SK-N-SH (cell line): ENCODE measurements around the gene OR2B2. TPM values are rescaled to one million over a fixed set of nuclear protein-coding genes. Genes with fewer than 3 reads are reported as not detected.

Source experiments
- CTCF ChIA-PET: fragments of 300-600, 350-600 bp; formaldehyde crosslinking; extraction: SDS; loops from one replicate; lab custom pipeline; 2021; lab: Yijun Ruan, JAX
- POLR2A ChIA-PET: fragments of 350-600 bp; sonication (Branson Sonifier 250); formaldehyde crosslinking; extraction: SDS; loops from one replicate; lab custom pipeline; 2020; ENCODE audit warnings: antibody characterized with exemption, inconsistent platforms; lab: Yijun Ruan, JAX
- DNase-seq: peaks from one replicate; pipeline ENCODE4 v3.0.0; 2012
- H2AFZ ChIP-seq: fragments of 200-600 bp; sonication (generic); 2 replicates; pipeline ENCODE4 v1.8.1; 2016; ENCODE audit warnings: antibody characterized with exemption, mild to moderate bottlenecking, low read depth
- H3F3A ChIP-seq: fragments of 200-600 bp; sonication (generic); replicated peaks from 2 replicates; pipeline ENCODE3; 2016; ENCODE audit warnings: antibody characterized with exemption, mild to moderate bottlenecking; ENCODE audit not compliant: insufficient read depth
- H3K27ac ChIP-seq, 2 experiments: fragments of 200-500 bp in 1 of 2; fragments of 200-600 bp in 1 of 2; sonication (Bioruptor generic) in 1 of 2; sonication (generic), shearing (Covaris generic) in 1 of 2; 2 replicates each; pipeline versions ENCODE4 v1.5.1 to v1.6.1; 2014 to 2016; ENCODE audit warnings: low read depth in 2 of 2, inconsistent platforms in 1 of 2, low read length in 1 of 2, mild to moderate bottlenecking in 1 of 2, mixed read lengths in 1 of 2
- H3K27me3 ChIP-seq: fragments of 200-600 bp; sonication (generic), shearing (Covaris generic); 2 replicates; pipeline ENCODE4 v1.6.1; 2016; ENCODE audit warnings: mixed run types; ENCODE audit not compliant: insufficient read depth
- H3K36me3 ChIP-seq, 2 experiments: fragments of 200-500 bp in 1 of 2; fragments of 200-600 bp in 1 of 2; sonication (Bioruptor generic) in 1 of 2; sonication (generic) in 1 of 2; replicated peaks in 1 of 2; 2 replicates each; pipeline versions ENCODE3 to v1.5.1; 2014 to 2016; ENCODE audit warnings: low read length in 1 of 2, mild to moderate bottlenecking in 1 of 2; ENCODE audit not compliant: insufficient read depth in 2 of 2, control insufficient read depth in 1 of 2
- H3K4me1 ChIP-seq, 2 experiments: fragments of 200-500 bp in 1 of 2; fragments of 200-600 bp in 1 of 2; sonication (Bioruptor generic) in 1 of 2; sonication (generic), shearing (Covaris generic) in 1 of 2; 2 replicates each; pipeline versions ENCODE4 v1.5.1 to v1.6.1; 2014 to 2016; ENCODE audit warnings: low read depth in 1 of 2, low read length in 1 of 2, mixed run types in 1 of 2; ENCODE audit not compliant: insufficient read depth in 2 of 2, control insufficient read depth in 1 of 2
- H3K4me2 ChIP-seq: fragments of 200-600 bp; sonication (generic), shearing (Covaris generic); 2 replicates; pipeline ENCODE4 v1.6.1; 2017; ENCODE audit warnings: mixed run types
- H3K4me3 ChIP-seq, 2 experiments: fragments of 200-500 bp in 1 of 2; fragments of 200-600 bp in 1 of 2; sonication (Bioruptor generic) in 1 of 2; sonication (generic), shearing (Covaris generic) in 1 of 2; 2 replicates each; pipeline versions ENCODE4 v1.5.1 to v1.8.1; 2014 to 2016; ENCODE audit warnings: low read depth in 2 of 2, inconsistent platforms in 1 of 2, low read length in 1 of 2, mild to moderate bottlenecking in 1 of 2, mixed read lengths in 1 of 2, moderate library complexity in 1 of 2
- H3K79me2 ChIP-seq: fragments of 200-600 bp; sonication (generic); 2 replicates; pipeline ENCODE4 v1.8.1; 2017; ENCODE audit warnings: mild to moderate bottlenecking; ENCODE audit not compliant: insufficient read depth
- H3K9ac ChIP-seq: fragments of 200-600 bp; sonication (generic); 2 replicates; pipeline ENCODE4 v1.6.1; 2017; ENCODE audit warnings: mixed run types
- H3K9me2 ChIP-seq: fragments of 200-600 bp; sonication (generic); 2 replicates; pipeline ENCODE4 v1.6.1; 2017; ENCODE audit warnings: mixed run types
- H3K9me3 ChIP-seq: fragments of 200-600 bp; sonication (generic); 2 replicates; pipeline ENCODE4 v1.6.1; 2017; ENCODE audit warnings: mixed run types, mild to moderate bottlenecking, moderate library complexity
- H4K20me1 ChIP-seq: fragments of 200-600 bp; sonication (generic); 2 replicates; pipeline ENCODE4 v1.6.1; 2017; ENCODE audit warnings: mild to moderate bottlenecking, mixed run types; ENCODE audit not compliant: insufficient read depth
- FOXM1 ChIP-seq: IDR thresholded peaks from 2 replicates; pipeline ENCODE4 v1.4.0; 2012; ENCODE audit warnings: low read depth, mild to moderate bottlenecking
- GATA2 ChIP-seq: sonication (generic); formaldehyde crosslinking; IDR thresholded peaks from 2 replicates; pipeline ENCODE4 v1.5.0; 2020; ENCODE audit warnings: mild to moderate bottlenecking, missing genetic modification reagents
- IRF3 ChIP-seq: fragments of 150-350 bp; IDR thresholded peaks from 2 replicates; pipeline ENCODE4 v1.6.1; 2016; ENCODE audit warnings: mild to moderate bottlenecking, low read depth, low read length
- JUND ChIP-seq: IDR thresholded peaks from 2 replicates; pipeline ENCODE4 v1.4.0; 2012
- MAX ChIP-seq: IDR thresholded peaks from 2 replicates; pipeline ENCODE4 v1.4.0; 2012; ENCODE audit warnings: low read depth
- MEF2A ChIP-seq: IDR thresholded peaks from 2 replicates; pipeline ENCODE4 v1.4.0; 2012; ENCODE audit warnings: low read depth, borderline replicate concordance
- RAD21 ChIP-seq: IDR thresholded peaks from 2 replicates; pipeline ENCODE4 v1.6.1; 2012; ENCODE audit warnings: mild to moderate bottlenecking, low read length
- RFX5 ChIP-seq: IDR thresholded peaks from 2 replicates; pipeline ENCODE4 v1.6.1; 2012; ENCODE audit warnings: mild to moderate bottlenecking, improper control_type of control experiment, low read length
- SIN3A ChIP-seq: IDR thresholded peaks from 2 replicates; pipeline ENCODE4 v1.6.1; 2012; ENCODE audit warnings: low read depth, mild to moderate bottlenecking, low read length, moderate library complexity, borderline replicate concordance
- WGBS: methylation state at CpG from one replicate; pipeline ENCODE4 v1.1.6; 2017; ENCODE audit warnings: low lambda C conversion rate; 5-methylcytosine and 5-hydroxymethylcytosine counted together
- polyA plus RNA-seq, 3 experiments: library from polyadenylated mRNA; depleted of rRNA; stranded (reverse); fragments of >200 nt; gene quantifications; 2 replicates each; pipeline ENCODE4 v1.2.3, GENCODE V29; 2012

OR2B2 gene
- polyA plus RNA-seq, 1 of the 3 experiments (the other 2 are of a cell fraction), result not detected

- no peak for TF ChIP-seq FOXM1
- no peak for TF ChIP-seq MEF2A
- TF ChIP-seq SIN3A, result no peak
- TF ChIP-seq, all 33 proteins: peak for 0
- Histone ChIP-seq H3K9me2 (no peaks in the 10 kb centered on the region), H3K9me3 (no peaks in the 10 kb centered on the region), H3K4me1 (peaks cover 0 to 25% of the 10 kb centered on the region in 2 experiments; a peak in 3 of 4 replicates), H3K4me3 (no peak overlapping the region), H3K36me3 (no peaks in the 10 kb centered on the region), H4K20me1 (no peaks in the 10 kb centered on the region), H3K27me3 (no peaks in the 10 kb centered on the region), H3K4me2 (no peak overlapping the region), H3F3A (peaks cover 39% of the 10 kb centered on the region), H2AFZ (0 out of 2 replicates have a peak overlapping the region, but pooled peaks have one; percentile 75), H3K9ac (peak overlapping the region; percentile 92; the same call in 1 of the 2 replicates), H3K27ac (peak overlapping the region; percentile 80 to 97; a peak in 3 of 4 replicates), H3K79me2 (no peaks in the 10 kb centered on the region)
- WGBS, result 94% methylated on average over 3 of the region's 3 CpGs
- CTCF ChIA-PET, result interaction anchor here (1.0 to 1.1 kb wide), 2 partner anchors 27 to 44 kb away, joined by 3 read pairs; no protein-coding TSS in a partner anchor
- DNase-seq, result no peak
- POLR2A ChIA-PET, result interaction anchor here (0.6 to 11.4 kb wide), 14 partner anchors 10 to 1847 kb away, joined by 3 to 578 read pairs (median 18); a partner anchor contains a TSS
Measured at GRCh38 chr6:27868311-27868710, 43.9 kb downstream of the OR2B2 start.

- ChIA-PET POLR2A (interaction anchor here (0.9 to 11.4 kb wide), 19 partner anchors 9 to 1842 kb away, joined by 3 to 578 read pairs (median 11); a partner anchor contains a TSS), CTCF (interaction anchor here (1.0 to 1.1 kb wide), 2 partner anchors 27 to 43 kb away, joined by 3 read pairs; no protein-coding TSS in a partner anchor)
- H3K4me3 ChIP-seq, result peak overlapping the region in 1 of 2 experiments; percentile 47; a peak in 1 of 4 replicates
- H3K4me2 ChIP-seq, result peak overlapping the region; percentile 76
- H2AFZ ChIP-seq, result peak overlapping the region; percentile 75
- no peaks in the 10 kb centered on the region for H3K9me2 ChIP-seq
- peaks cover 43% of the 10 kb centered on the region for H3F3A ChIP-seq
- peak overlapping the region; percentile 80 to 97 for H3K27ac ChIP-seq
- no peaks in the 10 kb centered on the region for H3K27me3 ChIP-seq
- H3K9me3 ChIP-seq, result no peaks in the 10 kb centered on the region
- TF ChIP-seq IRF3 (no peak), JUND (no peak), RAD21 (no peak), MAX (no peak), GATA2 (no peak), RFX5 (no peak)
- H3K79me2 ChIP-seq, result no peaks in the 10 kb centered on the region
- peaks cover 0 to 21% of the 10 kb centered on the region in 2 experiments; a peak in 3 of 4 replicates for H3K4me1 ChIP-seq
- WGBS, result 95% methylated on average over 1 of the region's 1 CpG
- H3K9ac ChIP-seq, result peak overlapping the region; percentile 92
- H3K36me3 ChIP-seq, result no peaks in the 10 kb centered on the region
- no peaks in the 10 kb centered on the region for H4K20me1 ChIP-seq
- DNase-seq, result no peak
Measured at GRCh38 chr6:27867945-27868300, 44.3 kb downstream of the OR2B2 start.
